Nephron progenitor cell (in vitro differentiated cells): ENCODE measurements around the gene TJP1.

Experiments used
- DNase-seq: peaks from one replicate; pipeline ENCODE4 v3.0.0; 2021
- H3K27ac Mint-ChIP-seq: 2 replicates; pipeline ENCODE4 v1.8.0; 2021; ENCODE audit warnings: mild to moderate bottlenecking, moderate library complexity, mixed read lengths
- H3K27me3 Mint-ChIP-seq: 2 replicates; pipeline ENCODE4 v1.8.0; 2021; ENCODE audit warnings: mild to moderate bottlenecking, low read depth, mixed read lengths; ENCODE audit not compliant: poor library complexity
- H3K36me3 Mint-ChIP-seq: 2 replicates; pipeline ENCODE4 v1.8.0; 2021; ENCODE audit warnings: low read depth, mixed read lengths
- H3K4me1 Mint-ChIP-seq: 2 replicates; pipeline ENCODE4 v1.8.0; 2021; ENCODE audit warnings: mixed read lengths
- H3K4me3 Mint-ChIP-seq: 2 replicates; pipeline ENCODE4 v1.8.0; 2021; ENCODE audit warnings: mild to moderate bottlenecking, moderate library complexity, mixed read lengths
- H3K9me3 Mint-ChIP-seq: 2 replicates; pipeline ENCODE4 v1.8.0; 2021; ENCODE audit warnings: mild to moderate bottlenecking, moderate library complexity, mixed read lengths
- CTCF ChIP-seq: fragments of 200-600 bp; sonication (generic); IDR thresholded peaks from 2 replicates; pipeline ENCODE4 v1.5.0; 2021; ENCODE audit warnings: antibody characterized with exemption

The TJP1 gene

DNA sequence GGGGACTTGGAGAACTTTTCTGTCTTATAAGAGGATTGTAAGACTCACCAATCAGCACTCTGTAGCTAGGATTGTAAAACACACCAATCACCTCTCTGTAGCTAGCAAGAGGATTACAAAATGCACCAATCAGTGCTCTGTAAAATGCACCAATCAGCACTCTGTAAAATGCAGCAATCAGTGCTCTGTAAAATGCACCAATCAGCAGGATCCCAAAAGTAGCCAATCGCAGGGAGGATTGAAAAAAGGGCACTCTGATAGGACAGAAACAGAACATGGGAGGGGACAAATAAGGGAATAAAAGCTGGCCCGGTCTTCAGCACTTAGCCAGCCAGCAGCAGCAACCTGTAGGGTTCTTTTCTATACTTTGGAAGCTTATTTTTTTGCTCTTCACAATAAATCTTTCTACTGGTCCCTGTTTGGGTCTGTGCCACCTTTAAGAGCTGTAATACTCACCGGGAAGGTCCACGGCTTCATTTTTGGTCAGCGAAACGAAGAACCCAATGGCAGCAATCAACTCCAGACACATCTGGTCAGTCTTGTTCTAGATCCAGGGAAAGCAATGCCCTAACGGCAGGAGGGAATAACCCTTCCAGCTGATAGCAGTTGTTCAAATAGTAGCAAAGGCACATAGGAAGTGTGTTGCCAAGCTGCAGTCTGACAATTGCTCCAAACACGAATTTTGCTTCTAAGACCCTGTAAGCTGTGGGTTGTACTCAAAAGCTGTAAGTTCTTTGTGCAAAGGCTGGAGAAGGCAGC, 135.6 kb downstream of the TJP1 start:
- no peak for TF ChIP-seq CTCF
- no peak overlapping the region for H3K4me3 Mint-ChIP-seq
- peaks cover 36% of the 10 kb centered on the region for H3K4me1 Mint-ChIP-seq
- H3K27ac Mint-ChIP-seq, result no peak overlapping the region
- no peaks in the 10 kb centered on the region for H3K36me3 Mint-ChIP-seq
- peaks cover 7% of the 10 kb centered on the region for H3K9me3 Mint-ChIP-seq
- H3K27me3 Mint-ChIP-seq, result peaks cover 2% of the 10 kb centered on the region
- DNase-seq, result no peak

GRCh38 chr15:29686079-29686425, 136.2 kb downstream of the TJP1 start:
- Mint-ChIP-seq H3K9me3 (peaks cover 7% of the 10 kb centered on the region), H3K27ac (no peak overlapping the region), H3K4me3 (no peak overlapping the region), H3K4me1 (peaks cover 33% of the 10 kb centered on the region), H3K36me3 (no peaks in the 10 kb centered on the region), H3K27me3 (peaks cover 2% of the 10 kb centered on the region)
- TF ChIP-seq CTCF, result no peak
- DNase-seq, result no peak

DNA sequence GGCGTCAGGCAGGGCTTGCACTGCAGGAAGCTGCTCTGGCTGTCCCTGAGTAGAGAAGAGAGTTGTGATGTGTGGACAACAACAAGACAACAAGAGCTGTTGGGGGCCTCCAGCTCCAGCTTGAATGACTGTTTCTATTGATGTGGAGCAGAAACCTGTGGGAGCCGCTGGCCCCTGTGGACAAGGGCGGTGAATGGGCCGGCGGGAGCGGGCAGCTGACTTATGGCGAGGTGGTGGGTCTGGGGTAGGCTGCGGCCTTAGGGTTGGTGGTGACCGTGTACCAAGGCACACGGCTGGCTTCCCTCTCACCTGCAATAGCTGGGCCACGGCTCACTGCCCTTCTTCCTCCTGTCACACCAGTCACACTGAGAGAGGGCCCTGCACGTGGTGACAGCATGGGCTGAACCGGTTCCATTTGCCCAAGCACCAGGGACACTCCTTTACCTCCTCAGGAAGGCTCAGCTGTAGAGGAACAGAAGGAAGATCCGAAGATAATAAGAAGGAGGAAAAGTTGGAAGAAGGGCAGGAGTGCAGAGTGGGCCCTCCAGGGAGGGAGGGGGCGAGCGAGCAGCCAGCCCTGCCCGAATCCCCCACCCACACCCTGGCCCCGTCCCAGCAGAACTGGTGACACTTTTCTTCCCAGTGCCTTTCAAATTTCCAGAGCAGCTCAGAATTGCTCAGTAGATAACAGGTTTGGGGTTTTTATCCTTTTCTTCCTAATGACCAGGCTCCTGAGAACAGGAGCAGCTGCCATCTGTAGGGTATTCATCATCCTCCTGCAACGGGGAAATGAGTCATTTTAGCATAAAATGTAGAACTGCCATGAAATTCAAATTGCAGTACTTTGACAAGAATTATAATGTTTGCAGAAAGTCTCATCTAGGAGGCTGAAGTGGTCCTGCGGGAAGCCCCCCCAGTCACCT, 136.9 kb downstream of the TJP1 start:
- H3K9me3 Mint-ChIP-seq, result peaks cover 7% of the 10 kb centered on the region
- TF ChIP-seq CTCF, result no peak
- H3K27ac Mint-ChIP-seq, result peak overlapping the region; percentile 75
- no peak overlapping the region for H3K4me3 Mint-ChIP-seq
- H3K27me3 Mint-ChIP-seq, result peaks cover 5% of the 10 kb centered on the region
- H3K4me1 Mint-ChIP-seq, result peaks cover 27% of the 10 kb centered on the region
- DNase-seq, result no peak
- no peaks in the 10 kb centered on the region for H3K36me3 Mint-ChIP-seq

- H3K9me3 Mint-ChIP-seq, result peaks cover 7% of the 10 kb centered on the region
- H3K27me3 Mint-ChIP-seq, result peaks cover 3% of the 10 kb centered on the region
- DNase-seq, result no peak
- H3K4me3 Mint-ChIP-seq, result no peak overlapping the region
- no peaks in the 10 kb centered on the region for H3K36me3 Mint-ChIP-seq
- H3K4me1 Mint-ChIP-seq, result peaks cover 19% of the 10 kb centered on the region
- no peak for TF ChIP-seq CTCF
- no peak overlapping the region for H3K27ac Mint-ChIP-seq
Measured at GRCh38 chr15:29682781-29683180, 139.5 kb downstream of the TJP1 start.

- peaks cover 7% of the 10 kb centered on the region for H3K27me3 Mint-ChIP-seq
- TF ChIP-seq CTCF, result no peak
- no peak overlapping the region for H3K4me3 Mint-ChIP-seq
- peaks cover 7% of the 10 kb centered on the region for H3K9me3 Mint-ChIP-seq
- H3K36me3 Mint-ChIP-seq, result no peaks in the 10 kb centered on the region
- no peak overlapping the region for H3K27ac Mint-ChIP-seq
- DNase-seq, result no peak
- peaks cover 20% of the 10 kb centered on the region for H3K4me1 Mint-ChIP-seq
Measured at GRCh38 chr15:29682361-29682760, 139.9 kb downstream of the TJP1 start.
